Transverse colon (tissue), 4 donors: ENCODE results near the gene ADCY9. TPM values are rescaled to one million over a fixed set of nuclear protein-coding genes. Genes with fewer than 3 reads are reported as not detected.

Source experiments
- DNase-seq: peaks from one replicate; pipeline ENCODE4 v3.0.0-alpha.2; 2019
- H3K27ac ChIP-seq, 4 donors: fragments of 200-600 bp; sonication (generic); 2 replicates each; pipeline ENCODE4 v1.5.1; 2016 to 2018; ENCODE audit warnings: inconsistent platforms in 4 of 4
- H3K27me3 ChIP-seq: fragments of 200-600 bp; sonication (generic); 2 replicates; pipeline ENCODE4 v1.5.1; 2017; ENCODE audit warnings: inconsistent platforms
- H3K36me3 ChIP-seq, 4 donors: fragments of 200-600 bp; sonication (generic); 2 replicates each; pipeline ENCODE4 v1.5.1; 2017 to 2019; ENCODE audit warnings: inconsistent platforms in 4 of 4
- H3K4me1 ChIP-seq, 4 donors: fragments of 200-600 bp; sonication (generic); 2 replicates each; pipeline ENCODE4 v1.5.1; 2017 to 2020; ENCODE audit warnings: inconsistent platforms in 4 of 4
- H3K4me3 ChIP-seq, 4 donors: fragments of 200-600 bp; sonication (generic); 1 replicate in 1 of 4; 2 replicates in 3 of 4; pipeline versions ENCODE4 v1.5.1 to v1.6.1; 2017 to 2019; ENCODE audit warnings: inconsistent platforms in 4 of 4
- H3K9me3 ChIP-seq, 2 donors: fragments of 200-600 bp; sonication (generic); 2 replicates each; pipeline ENCODE4 v1.5.1; 2017 to 2019; ENCODE audit warnings: inconsistent platforms in 2 of 2
- CTCF ChIP-seq, 5 experiments: fragments of 200-600 bp in 3 of 5; fragments of 450-650 bp in 2 of 5; sonication (generic) in 3 of 5; IDR thresholded peaks; 1 replicate in 2 of 5; 2 replicates in 3 of 5; pipeline ENCODE4 v1.5.1; 2016 to 2017; ENCODE audit warnings: antibody characterized with exemption in 5 of 5, inconsistent platforms in 3 of 5, mild to moderate bottlenecking in 2 of 5, moderate library complexity in 1 of 5
- EP300 ChIP-seq: sonication (generic); formaldehyde crosslinking; IDR thresholded peaks from one replicate; pipeline ENCODE4 v1.6.1; 2017; ENCODE audit warnings: antibody characterized with exemption, low read depth
- POLR2A ChIP-seq: fragments of 450-650 bp; IDR thresholded peaks from one replicate; pipeline ENCODE4 v1.6.1; 2016; ENCODE audit warnings: antibody characterized with exemption, mild to moderate bottlenecking, moderate library complexity
- POLR2AphosphoS5 ChIP-seq, 3 donors: sonication (generic); formaldehyde crosslinking; IDR thresholded peaks; one replicate each; pipeline ENCODE4 v1.6.1; 2016; ENCODE audit warnings: antibody characterized with exemption in 3 of 3
- WGBS, 2 donors: methylation state at CpG; one replicate each; pipeline ENCODE4 v1.1.5; 2018; ENCODE audit warnings: low coverage in 1 of 2; 5-methylcytosine and 5-hydroxymethylcytosine counted together
- in situ Hi-C, 4 donors: fragments of 200-750 bp; cut with MboI; loops; one replicate each; pipeline versions ENCODE4 v1.15.0 to v1.15.1; 2017; ENCODE audit warnings: low sequenced_read_pairs in 3 of 4, low pct_ligation_motif_present in 1 of 4, low pct_unique_long_range_greater_than_20kb in 1 of 4
- intact Hi-C: fragments of 100-400 bp; cut with DNase I; formaldehyde crosslinking; loops from one replicate; pipeline ENCODE4 v1.15.1; 2023; ENCODE audit warnings: low total_unique reads
- total RNA-seq, 4 donors: library from RNA; depleted of rRNA; stranded (reverse); fragments of >200 nt; gene quantifications; one replicate each; pipeline ENCODE4 v1.1.0, GENCODE V29; 2016

Gene ADCY9
- total RNA-seq, 4 donors from 2014 or later = 33.7 to 46.0 (median 37.2) TPM

DNA sequence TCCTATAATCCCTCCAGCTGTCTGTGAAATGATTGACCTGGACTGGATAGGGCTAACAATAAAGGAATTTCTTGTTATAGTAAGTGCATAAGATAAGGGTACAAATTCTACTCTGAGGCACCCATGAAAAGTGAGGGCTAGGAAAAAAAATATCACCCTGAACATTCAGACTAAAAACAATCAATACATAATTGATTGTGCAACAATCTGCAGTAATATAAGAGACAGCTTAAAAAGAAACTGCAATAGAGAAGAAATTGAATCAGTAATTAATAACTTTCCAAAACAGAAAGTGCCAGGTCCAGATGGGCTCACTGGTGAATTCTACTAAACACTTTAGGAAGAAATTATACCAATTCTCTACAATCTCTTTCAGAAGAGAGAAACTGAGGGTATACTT, 191.5 kb downstream of the ADCY9 start:
- in situ Hi-C loops (no loop called here), intact Hi-C loops (no loop called here)
- Histone ChIP-seq H3K4me3 (no peak overlapping the region), H3K27ac (no peak overlapping the region), H3K9me3 (no peaks in the 10 kb centered on the region), H3K4me1 (no peaks in the 10 kb centered on the region), H3K36me3 (no peaks in the 10 kb centered on the region), H3K27me3 (no peaks in the 10 kb centered on the region)
- TF ChIP-seq POLR2AphosphoS5 (IDR thresholded peaks at IDR 0.05) = no peak
- DNase-seq = no peak

DNA sequence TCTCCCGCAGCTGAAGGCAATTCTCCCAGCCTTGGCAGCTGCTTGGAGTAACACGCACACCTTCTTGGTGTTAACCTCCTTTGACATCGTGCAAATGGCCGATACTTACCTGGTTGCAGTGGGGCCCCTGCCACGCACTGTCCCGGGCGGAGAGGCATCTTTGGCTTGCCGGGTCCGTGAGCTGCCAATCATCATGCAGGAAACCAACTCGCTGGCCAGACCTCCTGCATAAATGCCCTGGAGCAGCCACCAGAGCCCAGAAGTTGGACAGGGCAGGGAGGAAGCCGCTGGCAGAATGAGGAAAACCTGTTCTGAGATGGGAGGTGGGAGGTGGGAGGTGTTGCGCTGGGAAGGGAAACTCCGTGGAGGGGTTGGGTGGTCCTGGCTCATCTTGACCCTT, 194.0 kb downstream of the ADCY9 start:
- Histone ChIP-seq H3K9me3 (no peaks in the 10 kb centered on the region), H3K36me3 (no peaks in the 10 kb centered on the region), H3K27ac (no peak overlapping the region), H3K27me3 (no peaks in the 10 kb centered on the region), H3K4me1 (no peaks in the 10 kb centered on the region), H3K4me3 (no peak overlapping the region)
- in situ Hi-C loops = no loop called here
- DNase-seq = no peak
- intact Hi-C loops = no loop called here
- TF ChIP-seq CTCF (IDR thresholded peaks at IDR 0.05) = no peak
- TF ChIP-seq EP300 = no peak
- no peak for TF ChIP-seq POLR2AphosphoS5 (IDR thresholded peaks at IDR 0.05)
- TF ChIP-seq POLR2A = no peak
- 52 to 64% methylated on average over 4 to 13 of the region's 13 CpGs for WGBS, 2 donors

DNA sequence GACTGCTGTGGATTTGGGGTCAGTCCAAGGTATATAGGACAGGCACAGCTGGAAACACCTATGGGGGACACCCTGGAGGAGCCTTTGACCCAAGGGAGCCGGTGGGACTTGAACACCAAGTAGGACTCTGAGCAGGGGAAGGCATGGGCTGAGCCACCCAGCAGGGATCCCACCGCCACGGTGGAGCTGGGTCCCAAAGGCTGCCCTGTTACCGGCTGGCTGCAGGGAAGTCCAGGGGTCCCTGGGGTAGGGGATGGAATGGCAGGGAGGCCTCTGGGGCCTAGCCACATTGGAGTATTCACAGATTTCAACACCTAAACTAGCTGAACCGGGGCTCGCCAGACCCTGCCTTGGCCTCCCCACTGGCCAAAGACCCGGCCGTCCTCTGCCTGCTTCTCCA, 196.0 kb downstream of the ADCY9 start:
- in situ Hi-C loops = no loop called here
- 87% methylated on average over 8 of the region's 8 CpGs; no CpG with 5 or more reads in 1 of the 2 donors for WGBS, 2 donors

DNA sequence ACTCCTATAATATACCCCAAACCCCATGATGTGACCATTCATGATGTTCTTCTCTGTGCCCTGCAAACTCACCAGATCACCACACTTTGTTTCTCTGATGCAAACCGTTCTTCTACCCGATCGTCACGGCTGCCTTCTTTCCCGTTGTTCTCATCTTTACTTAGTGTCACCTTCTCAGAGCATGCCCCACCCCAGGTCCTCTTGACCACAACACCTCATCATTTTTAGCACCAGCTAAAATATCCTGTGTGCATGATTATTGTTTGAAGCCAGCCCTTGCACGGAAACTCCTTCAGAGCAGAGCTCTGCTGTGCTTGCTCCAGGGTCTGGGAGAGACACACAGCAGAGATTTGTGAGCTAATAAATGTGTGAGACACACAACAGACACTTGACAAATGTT, 196.8 kb downstream of the ADCY9 start:
- Histone ChIP-seq H3K4me1 (no peaks in the 10 kb centered on the region), H3K36me3 (no peaks in the 10 kb centered on the region), H3K27me3 (no peaks in the 10 kb centered on the region), H3K4me3 (no peak overlapping the region), H3K9me3 (no peaks in the 10 kb centered on the region), H3K27ac (no peak overlapping the region)
- 79 to 89% methylated on average over 5 to 6 of the region's 6 CpGs for WGBS, 2 donors
- no peak for TF ChIP-seq EP300
- TF ChIP-seq POLR2A = no peak
- TF ChIP-seq POLR2AphosphoS5 (IDR thresholded peaks at IDR 0.05) = no peak
- no peak for TF ChIP-seq CTCF (IDR thresholded peaks at IDR 0.05)
- in situ Hi-C loops (no loop called here), intact Hi-C loops (no loop called here)
- DNase-seq = no peak

More for the DNA sequence above, 196.0 kb downstream of the ADCY9 start:
- no peak for DNase-seq
- no peak for TF ChIP-seq EP300
- TF ChIP-seq POLR2A = no peak
- TF ChIP-seq CTCF (IDR thresholded peaks at IDR 0.05) = no peak
- TF ChIP-seq POLR2AphosphoS5 (IDR thresholded peaks at IDR 0.05) = no peak
- Histone ChIP-seq H3K4me3 (no peak overlapping the region), H3K27me3 (no peaks in the 10 kb centered on the region), H3K36me3 (no peaks in the 10 kb centered on the region), H3K4me1 (no peaks in the 10 kb centered on the region), H3K27ac (no peak overlapping the region), H3K9me3 (no peaks in the 10 kb centered on the region)
- intact Hi-C loops = no loop called here
